ENCODE measurements around the gene SF3B3.
"Not testable (repeated sequence)": the region's sequence is repeated elsewhere in the genome, so short reads cannot be mapped to it uniquely, and the experiment has no call there.

SF3B3 gene

GRCh38 chr16:70512456-70512855, 11.2 kb upstream of the SF3B3 start:
- DNase-seq: no peak

DNA sequence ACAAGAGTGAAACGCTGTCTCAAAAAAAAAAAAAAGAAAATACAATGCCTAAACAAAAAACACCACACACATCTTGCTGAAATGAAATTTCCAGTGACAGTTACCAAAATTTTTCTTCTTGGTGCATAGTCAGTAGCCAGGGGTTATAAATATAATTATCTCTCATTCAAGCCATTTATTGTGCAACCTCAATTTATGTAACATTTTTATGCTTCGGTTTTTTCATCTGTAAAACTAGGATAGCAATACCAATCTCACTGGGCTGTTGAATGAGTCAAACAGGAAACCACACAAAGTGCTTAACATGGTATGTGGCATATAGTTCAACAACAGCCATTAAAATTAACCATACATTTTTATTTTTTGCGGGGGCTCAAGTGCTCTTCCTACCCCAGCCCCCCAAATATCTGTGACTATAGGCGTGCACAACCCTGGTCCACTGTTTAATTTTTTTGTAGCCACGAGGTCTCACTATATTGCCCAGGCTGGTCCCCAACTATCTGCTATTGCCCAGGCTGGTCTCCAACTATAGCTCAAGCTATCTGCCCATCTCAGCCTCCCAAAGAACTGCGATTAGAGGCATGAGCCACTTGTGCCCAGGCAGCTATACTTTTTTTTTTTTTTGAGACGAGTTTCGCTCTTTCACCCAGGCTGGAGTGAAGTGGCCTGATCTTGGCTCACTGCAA, 2.9 kb upstream of the SF3B3 start:
- DNase-seq: peak; percentile 53

- DNase-seq: no peak
Measured at GRCh38 chr16:70522216-70523075, 1.2 kb upstream of the SF3B3 start.

- no peak for DNase-seq
Measured at GRCh38 chr16:70523076-70523742, 407 bp upstream of the SF3B3 start, which contains the start of gene COG4. TSS of gene COG4 (minus strand) at chr16:70523554. CDS start at chr16:70523543, 11 bp downstream.

- not testable (repeated sequence) for DNase-seq
Measured at GRCh38 chr16:70524399-70524825, 796 bp downstream of the SF3B3 start.

DNA sequence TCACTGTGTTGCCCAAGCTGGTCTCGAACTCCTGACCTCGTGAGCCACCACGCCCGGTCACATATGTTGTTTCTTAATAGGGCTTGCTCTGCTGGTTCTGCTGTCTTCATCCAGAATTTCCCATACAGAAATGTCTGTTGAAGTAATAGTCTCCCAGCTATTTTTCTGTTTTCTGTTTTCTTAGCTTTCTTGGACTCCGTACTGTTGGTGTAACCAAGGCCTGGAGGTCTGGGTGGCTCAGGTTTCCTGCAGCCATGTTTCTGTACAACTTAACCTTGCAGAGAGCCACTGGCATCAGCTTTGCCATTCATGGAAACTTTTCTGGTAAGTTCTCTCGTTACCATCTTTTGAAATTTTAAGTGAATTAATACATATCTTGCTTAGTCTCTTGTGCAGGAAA, 2.8 kb downstream of the SF3B3 start:
- no peak for DNase-seq

- no peak for DNase-seq
Measured at GRCh38 chr16:70527315-70527996, 3.8 kb downstream of the SF3B3 start.

DNA sequence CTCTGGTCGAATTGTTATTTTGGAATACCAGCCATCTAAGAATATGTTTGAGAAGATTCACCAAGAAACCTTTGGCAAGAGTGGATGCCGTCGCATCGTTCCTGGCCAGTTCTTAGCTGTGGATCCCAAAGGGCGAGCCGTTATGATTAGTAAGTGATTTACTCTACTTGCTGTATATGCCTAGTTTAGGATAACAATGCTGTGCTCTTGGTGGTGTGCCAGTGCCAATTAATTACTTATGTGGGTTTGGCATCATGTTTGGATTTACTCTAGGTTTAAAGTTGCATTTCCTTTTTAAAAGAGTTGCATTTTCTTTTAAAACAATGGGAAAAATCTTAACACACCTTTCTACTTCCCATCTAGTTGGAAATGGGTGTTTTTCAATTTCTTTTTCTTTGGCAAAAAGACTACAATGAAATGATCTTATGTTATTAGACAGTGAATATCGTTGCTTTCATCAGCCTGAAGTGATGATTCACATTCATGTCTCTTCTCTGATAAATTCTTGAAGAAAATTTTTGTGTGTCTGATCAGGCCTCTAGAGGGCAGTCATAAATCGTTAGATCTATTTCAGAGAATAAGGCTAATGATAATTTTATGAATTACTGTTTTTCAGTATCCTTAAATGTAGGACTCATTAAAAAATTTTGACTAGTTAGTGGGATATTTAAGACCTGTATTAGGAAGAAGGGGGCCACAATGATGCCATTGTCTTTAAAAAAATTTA, 5.6 kb downstream of the SF3B3 start:
- DNase-seq: no peak

DNA sequence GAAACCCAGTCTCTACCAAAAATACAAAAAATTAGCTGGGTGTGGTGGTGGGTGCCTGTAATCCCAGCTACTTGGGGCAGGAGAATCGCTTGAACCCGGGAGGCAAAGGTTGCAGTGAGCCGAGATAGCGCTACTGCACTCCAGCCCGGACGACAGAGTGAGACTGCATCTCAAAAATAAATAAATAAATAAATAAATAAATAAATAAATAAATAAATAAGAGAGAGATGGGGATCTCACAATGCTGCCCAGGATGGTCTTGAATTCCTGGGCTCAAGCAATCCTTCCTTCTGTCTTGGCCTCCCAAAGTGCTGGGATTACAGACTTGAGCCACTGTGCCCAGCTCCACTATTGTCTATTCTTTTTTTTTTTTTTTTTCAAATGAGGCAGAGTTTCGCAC, 6.3 kb downstream of the SF3B3 start:
- DNase-seq: not testable (repeated sequence)

- no peak for DNase-seq
Measured at GRCh38 chr16:70534971-70535370, 11.4 kb downstream of the SF3B3 start.

DNA sequence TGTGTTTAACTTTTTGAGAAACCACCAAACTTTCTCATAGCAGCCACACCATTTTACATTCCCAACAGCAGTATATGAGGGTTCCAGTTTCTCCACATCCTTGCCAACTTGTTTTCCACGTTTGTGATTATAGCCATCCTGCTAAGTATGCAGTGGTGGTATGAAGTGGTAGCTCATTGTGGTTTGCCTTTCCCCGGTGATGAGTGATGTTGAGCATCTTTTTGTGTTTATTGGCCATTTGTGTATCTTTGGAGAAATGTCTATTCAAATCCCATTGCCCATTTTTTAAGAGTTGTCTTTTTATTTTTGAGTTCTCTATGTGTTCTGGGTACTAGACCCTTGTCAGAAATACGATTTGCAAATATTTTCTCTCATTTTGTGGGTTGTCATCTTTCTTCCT, 17.4 kb downstream of the SF3B3 start:
- DNase-seq: no peak

GRCh38 chr16:70544548-70544947, 20.9 kb downstream of the SF3B3 start:
- no peak for DNase-seq

- DNase-seq: no peak
Measured at GRCh38 chr16:70548936-70549335, 25.3 kb downstream of the SF3B3 start.

- no peak for DNase-seq
Measured at GRCh38 chr16:70550082-70550481, 26.5 kb downstream of the SF3B3 start.

DNA sequence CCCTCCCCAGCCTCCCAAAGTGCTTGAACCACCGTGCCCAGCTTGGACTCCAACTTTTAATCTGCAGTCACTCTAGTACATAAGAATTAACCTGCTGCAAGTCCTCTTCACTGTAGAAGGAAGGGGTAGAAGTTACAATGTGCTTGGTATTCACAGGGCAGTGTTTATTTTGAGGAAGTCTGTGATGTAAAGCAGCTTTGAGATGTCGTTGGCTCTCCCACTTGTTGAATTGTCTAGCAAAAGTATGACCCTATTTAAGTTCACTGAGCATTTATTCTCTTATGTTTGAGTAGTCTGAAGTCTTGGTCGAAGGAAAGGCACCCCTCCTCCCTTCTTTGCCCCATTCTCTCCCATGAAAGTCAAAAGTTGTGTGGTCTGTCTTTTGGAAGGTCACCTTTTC, 28.2 kb downstream of the SF3B3 start:
- no peak for DNase-seq

DNA sequence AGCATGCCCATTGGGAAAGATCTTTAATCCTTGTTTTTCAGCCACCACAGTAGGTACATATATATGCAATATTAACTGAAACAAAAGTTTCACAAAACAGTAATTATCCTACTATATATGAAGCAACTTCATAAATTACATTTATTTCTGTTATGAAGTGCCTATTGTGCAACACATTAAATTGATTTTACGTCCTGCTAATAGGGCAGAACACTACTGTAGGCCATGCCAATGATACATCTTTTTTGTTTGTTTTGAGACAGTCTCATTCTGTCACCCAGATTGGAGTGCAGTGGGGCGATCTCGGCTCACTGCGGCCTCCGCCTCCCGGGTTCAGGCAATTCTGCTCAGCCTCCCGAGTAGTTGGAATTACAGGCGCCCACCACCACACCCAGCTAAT, 29.1 kb downstream of the SF3B3 start:
- no peak for DNase-seq

DNA sequence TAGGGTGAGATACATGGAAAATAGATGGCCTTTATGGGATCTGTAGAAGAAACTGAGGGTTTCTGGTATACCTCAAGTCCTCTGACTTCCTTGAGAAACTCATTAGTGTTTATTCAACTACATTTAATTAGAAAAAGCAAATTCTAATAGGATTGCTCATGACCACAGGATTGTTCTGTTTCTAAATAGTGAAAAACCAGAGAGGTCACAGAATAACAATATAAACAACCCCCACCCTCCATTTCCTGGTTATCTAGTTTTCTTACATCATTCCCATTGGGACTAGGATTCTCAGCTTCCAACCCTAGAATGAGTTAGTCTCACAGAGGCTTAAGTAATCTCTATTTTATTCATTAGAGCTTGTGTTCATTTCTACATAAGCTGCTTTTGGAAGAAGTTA, 30.0 kb downstream of the SF3B3 start:
- no peak for DNase-seq

GRCh38 chr16:70556063-70556462, 32.4 kb downstream of the SF3B3 start:
- DNase-seq: no peak

DNA sequence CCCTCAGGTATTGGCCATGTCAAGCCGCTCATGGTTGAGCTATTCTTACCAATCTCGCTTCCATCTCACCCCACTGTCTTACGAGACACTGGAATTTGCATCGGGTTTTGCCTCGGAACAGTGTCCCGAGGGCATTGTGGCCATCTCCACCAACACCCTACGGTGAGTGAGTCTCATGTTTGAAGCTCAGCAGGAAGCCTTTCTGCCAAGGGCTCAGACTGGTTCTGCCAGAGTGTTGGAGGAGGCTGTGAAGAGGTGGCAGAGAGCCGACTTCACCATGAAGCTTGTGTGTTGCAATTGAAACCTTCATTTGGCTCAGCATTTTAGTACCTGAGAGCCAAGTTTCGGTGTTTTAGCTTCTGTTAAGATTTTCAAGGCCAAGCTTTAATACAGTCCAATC, 38.0 kb downstream of the SF3B3 start:
- DNase-seq: no peak

- no peak for DNase-seq
Measured at GRCh38 chr16:70563636-70564035, 40.0 kb downstream of the SF3B3 start.

DNA sequence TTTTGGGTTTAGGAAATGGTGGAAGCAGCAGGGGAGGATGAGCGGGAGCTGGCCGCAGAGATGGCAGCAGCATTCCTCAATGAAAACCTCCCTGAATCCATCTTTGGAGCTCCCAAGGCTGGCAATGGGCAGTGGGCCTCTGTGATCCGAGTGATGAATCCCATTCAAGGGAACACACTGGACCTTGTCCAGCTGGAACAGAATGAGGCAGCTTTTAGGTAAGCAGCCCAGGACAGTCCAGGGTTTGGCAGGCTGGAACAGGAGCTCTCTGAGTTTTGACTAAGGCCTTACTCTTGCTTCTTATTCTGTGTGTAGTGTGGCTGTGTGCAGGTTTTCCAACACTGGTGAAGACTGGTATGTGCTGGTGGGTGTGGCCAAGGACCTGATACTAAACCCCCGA, 41.4 kb downstream of the SF3B3 start:
- no peak for DNase-seq

GRCh38 chr16:70568601-70569237, 45.1 kb downstream of the SF3B3 start:
- no peak for DNase-seq
